Gastroesophageal sphincter (tissue), 2 donors: ENCODE data around the gene GPAT3.

Experiments
- EP300 ChIP-seq: sonication (generic); formaldehyde crosslinking; IDR thresholded peaks from one replicate; pipeline ENCODE4 v1.6.1; 2017; ENCODE audit warnings: antibody characterized with exemption, mild to moderate bottlenecking
- POLR2A ChIP-seq, 2 donors: fragments of 450-650 bp; IDR thresholded peaks; one replicate each; pipeline ENCODE4 v1.6.1; 2017; ENCODE audit warnings: antibody characterized with exemption in 2 of 2, mild to moderate bottlenecking in 2 of 2, moderate library complexity in 1 of 2

- TF ChIP-seq EP300 (no peak), POLR2A (IDR thresholded peaks at IDR 0.05) (no peak)
Observed at GRCh38 chr4:83548151-83548905, 12.4 kb downstream of the GPAT3 start.
